ENCODE measurements around the gene ZNF672.

The ZNF672 gene

GRCh38 chr1:248821101-248821500 lies 16.9 kb upstream of the ZNF672 start:
- Histone ChIP-seq H3K36me3 (ENCODE audit: control insufficient read depth, insufficient read depth, low read length) (peaks cover 16% of the 10 kb centered on the region; the same call in 1 of the 2 replicates), H3K4me3 (replicated peaks; ENCODE audit: low read depth, low read length) (no peak overlapping the region)
- no peak for DNase-seq (ENCODE audit: extremely low read depth, insufficient read length)

GRCh38 chr1:248821641-248822040 lies 16.4 kb upstream of the ZNF672 start:
- TF ChIP-seq CTCF (IDR thresholded peaks at IDR 0.05; ENCODE audit: insufficient read depth, low read length, poor library complexity, severe bottlenecking) = no peak
- no peak for DNase-seq (ENCODE audit: extremely low read depth, insufficient read length)
- peaks cover 12% of the 10 kb centered on the region; the same call in 1 of the 2 replicates for H3K36me3 ChIP-seq (ENCODE audit: control insufficient read depth, insufficient read depth, low read length)
- H3K27me3 ChIP-seq (replicated peaks; ENCODE audit: control insufficient read depth, insufficient read depth, low read length) = no peaks in the 10 kb centered on the region
- H3K4me3 ChIP-seq (replicated peaks; ENCODE audit: low read depth, low read length) = no peak overlapping the region

More at GRCh38 chr1:248821101-248821500, 16.9 kb upstream of the ZNF672 start:
- no peak for TF ChIP-seq CTCF (IDR thresholded peaks at IDR 0.05; ENCODE audit: insufficient read depth, low read length, poor library complexity, severe bottlenecking)
- H3K27me3 ChIP-seq (replicated peaks; ENCODE audit: control insufficient read depth, insufficient read depth, low read length) = no peaks in the 10 kb centered on the region

GRCh38 chr1:248822148-248823032 lies 15.6 kb upstream of the ZNF672 start:
- DNase-seq (ENCODE audit: extremely low read depth, insufficient read length) = no peak
- TF ChIP-seq CTCF (IDR thresholded peaks at IDR 0.05; ENCODE audit: insufficient read depth, low read length, poor library complexity, severe bottlenecking) = no peak
- peaks cover 7% of the 10 kb centered on the region; the same call in 1 of the 2 replicates for H3K36me3 ChIP-seq (ENCODE audit: control insufficient read depth, insufficient read depth, low read length)
- 0 out of 2 replicates have a peak overlapping the region, but pooled peaks have one; percentile 1 for H3K4me3 ChIP-seq (replicated peaks; ENCODE audit: low read depth, low read length)
- no peaks in the 10 kb centered on the region for H3K27me3 ChIP-seq (replicated peaks; ENCODE audit: control insufficient read depth, insufficient read depth, low read length)

- no peaks in the 10 kb centered on the region for H3K27me3 ChIP-seq (replicated peaks; ENCODE audit: control insufficient read depth, insufficient read depth, low read length)
- H3K4me3 ChIP-seq (replicated peaks; ENCODE audit: low read depth, low read length) = no peak overlapping the region
- no peak for TF ChIP-seq CTCF (IDR thresholded peaks at IDR 0.05; ENCODE audit: insufficient read depth, low read length, poor library complexity, severe bottlenecking)
- peaks cover 7% of the 10 kb centered on the region; the same call in 1 of the 2 replicates for H3K36me3 ChIP-seq (ENCODE audit: control insufficient read depth, insufficient read depth, low read length)
- DNase-seq (ENCODE audit: extremely low read depth, insufficient read length) = no peak
Measured at GRCh38 chr1:248823517-248824001, 14.5 kb upstream of the ZNF672 start.

- peaks cover 7% of the 10 kb centered on the region; the same call in 1 of the 2 replicates for H3K36me3 ChIP-seq (ENCODE audit: control insufficient read depth, insufficient read depth, low read length)
- no peaks in the 10 kb centered on the region for H3K27me3 ChIP-seq (replicated peaks; ENCODE audit: control insufficient read depth, insufficient read depth, low read length)
- H3K4me3 ChIP-seq (replicated peaks; ENCODE audit: low read depth, low read length) = no peak overlapping the region
- no peak for TF ChIP-seq CTCF (IDR thresholded peaks at IDR 0.05; ENCODE audit: insufficient read depth, low read length, poor library complexity, severe bottlenecking)
- DNase-seq (ENCODE audit: extremely low read depth, insufficient read length) = no peak
Measured at GRCh38 chr1:248824301-248824700, 13.7 kb upstream of the ZNF672 start.
